HCT116 (cell line): ENCODE measurements around the gene CISTR. TPM values are rescaled to one million over a fixed set of nuclear protein-coding genes. Genes with fewer than 3 reads are reported as not detected.

Experiments used
- ATAC-seq: fragments of 200-7000 bp; cut with Tn5 transposase; 2 replicates; pipeline ENCODE4 v1.9.1; 2020; ENCODE audit warnings: mild to moderate bottlenecking, moderate library complexity
- BruUV-seq: library from RNA; stranded (reverse); fragments of 400-500 nt; replicated peaks from 2 replicates; lab custom pipeline; 2021; lab: Mats Ljungman, UMichigan
- CTCF ChIA-PET: fragments of 300-600 bp; sonication (Branson Sonifier 250); formaldehyde crosslinking; loops from one replicate; lab custom pipeline; 2021; ENCODE audit warnings: antibody characterized with exemption; lab: Charles Lee
- POLR2A ChIA-PET: fragments of 300-600, 350-600 bp; sonication (Branson Sonifier 250); formaldehyde crosslinking; loops from one replicate; lab custom pipeline; 2021; ENCODE audit warnings: antibody characterized with exemption; lab: Charles Lee
- RAD21 ChIA-PET, 2 experiments: fragments of 300-600 bp; sonication (Branson Sonifier 250); formaldehyde crosslinking; loops; one replicate each; lab custom pipeline; 2023; ENCODE audit warnings: low total read pairs in 2 of 2; ENCODE audit not compliant: uncharacterized antibody in 2 of 2, unreplicated experiment in 2 of 2, low non-redundant PET in 1 of 2; lab: Charles Lee
- DNase-seq: peaks from one replicate; pipeline ENCODE4 v3.0.0-alpha.2; 2010; ENCODE audit warnings: low read depth, low spot score
- H2AFZ ChIP-seq: fragments of 200-600 bp; shearing (Covaris generic), sonication (generic); 2 replicates; pipeline ENCODE4 v1.6.1; 2017; ENCODE audit warnings: low read depth, mixed run types, mixed read lengths, antibody characterized with exemption, low read length; ENCODE audit not compliant: poor library complexity, severe bottlenecking
- H3K27ac ChIP-seq: 2 replicates; pipeline ENCODE4 v1.5.1; 2012; ENCODE audit warnings: low read depth, low read length
- H3K27me3 ChIP-seq: fragments of 200-600 bp; sonication (generic); 2 replicates; pipeline ENCODE4 v1.6.1; 2016; ENCODE audit warnings: mixed run types, low read length, mixed read lengths; ENCODE audit not compliant: insufficient read depth
- H3K36me3 ChIP-seq, 2 experiments: fragments of 200-500 bp in 1 of 2; fragments of 200-600 bp in 1 of 2; sonication (Bioruptor generic) in 1 of 2; sonication (generic) in 1 of 2; 2 replicates each; pipeline versions ENCODE4 v1.5.1 to v1.6.1; 2014 to 2016; ENCODE audit warnings: low read length in 2 of 2, inconsistent platforms in 1 of 2, mixed read lengths in 1 of 2, mixed run types in 1 of 2; ENCODE audit not compliant: insufficient read depth in 2 of 2, control insufficient read depth in 1 of 2
- H3K4me1 ChIP-seq, 2 experiments: fragments of 200-600 bp in 1 of 2; sonication (generic) in 1 of 2; 2 replicates each; pipeline versions ENCODE4 v1.5.1 to v1.6.1; 2012 to 2017; ENCODE audit warnings: low read length in 2 of 2, inconsistent platforms in 1 of 2, mild to moderate bottlenecking in 1 of 2, mixed read lengths in 1 of 2, mixed run types in 1 of 2, moderate library complexity in 1 of 2; ENCODE audit not compliant: insufficient read depth in 2 of 2, control insufficient read depth in 1 of 2
- H3K4me2 ChIP-seq: fragments of 200-600 bp; sonication (generic); 2 replicates; pipeline ENCODE4 v1.6.1; 2017; ENCODE audit warnings: mixed run types, low read length, mixed read lengths
- H3K4me3 ChIP-seq, 2 experiments: fragments of 200-600 bp in 1 of 2; sonication (generic) in 1 of 2; replicated peaks in 1 of 2; 2 replicates each; pipeline ENCODE4 v1.5.1; 2011 to 2016; ENCODE audit warnings: low read length in 2 of 2, control low read depth in 1 of 2, low read depth in 1 of 2, mild to moderate bottlenecking in 1 of 2, mixed read lengths in 1 of 2, mixed run types in 1 of 2
- H3K79me2 ChIP-seq: fragments of 200-600 bp; sonication (generic); 2 replicates; pipeline ENCODE4 v1.6.1; 2017; ENCODE audit warnings: mild to moderate bottlenecking, mixed run types, low read length, moderate library complexity, mixed read lengths; ENCODE audit not compliant: insufficient read depth
- H3K9ac ChIP-seq: fragments of 200-600 bp; sonication (generic); 2 replicates; pipeline ENCODE4 v1.6.1; 2016; ENCODE audit warnings: low read length, mixed read lengths
- H3K9me2 ChIP-seq: fragments of 200-600 bp; sonication (generic), shearing (Covaris generic); 2 replicates; pipeline ENCODE4 v1.6.1; 2017; ENCODE audit warnings: mixed run types, mild to moderate bottlenecking, moderate library complexity; ENCODE audit not compliant: insufficient read depth
- H3K9me3 ChIP-seq, 2 experiments: fragments of 200-500 bp in 1 of 2; fragments of 200-600 bp in 1 of 2; sonication (Bioruptor generic) in 1 of 2; sonication (generic) in 1 of 2; 2 replicates each; pipeline ENCODE4 v1.6.1; 2014 to 2017; ENCODE audit warnings: low read length in 2 of 2, mixed read lengths in 2 of 2, inconsistent platforms in 1 of 2, low read depth in 1 of 2, mild to moderate bottlenecking in 1 of 2, mixed run types in 1 of 2, moderate library complexity in 1 of 2; ENCODE audit not compliant: control insufficient read depth in 1 of 2, insufficient read depth in 1 of 2
- H4K20me1 ChIP-seq: fragments of 200-600 bp; sonication (generic), shearing (Covaris generic); 2 replicates; pipeline ENCODE4 v1.6.1; 2017; ENCODE audit warnings: mixed run types, mild to moderate bottlenecking, moderate library complexity; ENCODE audit not compliant: insufficient read depth
- CEBPB ChIP-seq: IDR thresholded peaks from 2 replicates; pipeline ENCODE4 v1.6.1; 2012; ENCODE audit warnings: low read depth
- EGR1 ChIP-seq: IDR thresholded peaks from 2 replicates; pipeline ENCODE4 v1.6.1; 2012; ENCODE audit warnings: low read depth
- ELF1 ChIP-seq: IDR thresholded peaks from 2 replicates; pipeline ENCODE4 v1.6.1; 2012; ENCODE audit warnings: low read depth, borderline replicate concordance
- EZH2 ChIP-seq: fragments of 200-600 bp; sonication (generic); IDR thresholded peaks from 2 replicates; pipeline ENCODE4 v1.6.1; 2017; ENCODE audit warnings: antibody characterized with exemption, mixed run types
- EZH2phosphoT487 ChIP-seq: fragments of 200-600 bp; IDR thresholded peaks from 2 replicates; pipeline ENCODE4 v1.6.1; 2018; ENCODE audit warnings: antibody characterized with exemption, borderline replicate concordance
- FOSL1 ChIP-seq: IDR thresholded peaks from 2 replicates; pipeline ENCODE4 v1.6.1; 2012; ENCODE audit warnings: low read depth
- POLR2A ChIP-seq: IDR thresholded peaks from 2 replicates; pipeline ENCODE4 v1.7.0; 2011; ENCODE audit warnings: borderline replicate concordance; ENCODE audit not compliant: insufficient read depth, insufficient read length; ENCODE audit errors: extremely low read depth
- RAD21 ChIP-seq: IDR thresholded peaks from 2 replicates; pipeline ENCODE4 v1.6.1; 2012; ENCODE audit warnings: low read depth, mild to moderate bottlenecking
- SIN3A ChIP-seq: IDR thresholded peaks from 2 replicates; pipeline ENCODE4 v1.6.1; 2012; ENCODE audit warnings: low read depth
- SP1 ChIP-seq: IDR thresholded peaks from 2 replicates; pipeline ENCODE4 v1.6.1; 2012; ENCODE audit warnings: low read depth
- SRF ChIP-seq: IDR thresholded peaks from 2 replicates; pipeline ENCODE4 v1.6.1; 2012; ENCODE audit warnings: low read depth
- TCF7L2 ChIP-seq: IDR thresholded peaks from 2 replicates; pipeline ENCODE4 v1.7.0; 2011; ENCODE audit warnings: borderline replicate concordance, inconsistent platforms; ENCODE audit not compliant: insufficient read depth, insufficient read length; ENCODE audit errors: extremely low read depth
- YY1 ChIP-seq: IDR thresholded peaks from 2 replicates; pipeline ENCODE4 v1.6.1; 2011; ENCODE audit warnings: low read length, low read depth, moderate library complexity, mild to moderate bottlenecking; ENCODE audit not compliant: insufficient replicate concordance; ENCODE audit errors: extremely low read depth
- ZFX ChIP-seq: fragments of 450-650 bp; IDR thresholded peaks from 2 replicates; pipeline ENCODE4 v1.6.1; 2017
- ZNF274 ChIP-seq: fragments of 200-500 bp; sonication (Bioruptor generic); IDR thresholded peaks from 2 replicates; pipeline ENCODE4 v1.6.1; 2014; ENCODE audit warnings: mild to moderate bottlenecking, low read depth, low read length, inconsistent platforms
- intact Hi-C: fragments of 100-400 bp; cut with micrococcal nuclease; formaldehyde crosslinking; loops from 2 replicates; pipeline ENCODE4 v1.10.0; 2022
- total RNA-seq: library from RNA; stranded (reverse); gene quantifications from one replicate; pipeline ENCODE4 v1.2.1, GENCODE V29; 2021; ENCODE audit not compliant: unreplicated experiment
- TF ChIP-seq, protein P1 (sequence below): IDR thresholded peaks from 2 replicates; pipeline ENCODE4 v1.6.1; 2012
- TF ChIP-seq, protein P2 (sequence below): IDR thresholded peaks from 2 replicates; pipeline ENCODE4 v1.6.1; 2011; ENCODE audit warnings: mild to moderate bottlenecking, low read length, moderate library complexity; ENCODE audit not compliant: insufficient replicate concordance; ENCODE audit errors: extremely low read depth
- TF ChIP-seq, protein P3 (sequence below), 3 experiments: fragments of 200-600 bp in 1 of 3; sonication (generic) in 1 of 3; IDR thresholded peaks in 2 of 3; conservative IDR thresholded peaks in 1 of 3; 2 replicates each; pipeline ENCODE4 v1.5.1; 2012 to 2017; ENCODE audit warnings: low read depth in 2 of 3, low read length in 2 of 3, antibody characterized with exemption in 1 of 3, borderline replicate concordance in 1 of 3, control low read depth in 1 of 3, mild to moderate bottlenecking in 1 of 3, mixed read lengths in 1 of 3, mixed run types in 1 of 3, moderate library complexity in 1 of 3; ENCODE audit not compliant: insufficient read depth in 1 of 3

CISTR gene
- total RNA-seq, 1 experiment from 2014 or later: not detected

DNA sequence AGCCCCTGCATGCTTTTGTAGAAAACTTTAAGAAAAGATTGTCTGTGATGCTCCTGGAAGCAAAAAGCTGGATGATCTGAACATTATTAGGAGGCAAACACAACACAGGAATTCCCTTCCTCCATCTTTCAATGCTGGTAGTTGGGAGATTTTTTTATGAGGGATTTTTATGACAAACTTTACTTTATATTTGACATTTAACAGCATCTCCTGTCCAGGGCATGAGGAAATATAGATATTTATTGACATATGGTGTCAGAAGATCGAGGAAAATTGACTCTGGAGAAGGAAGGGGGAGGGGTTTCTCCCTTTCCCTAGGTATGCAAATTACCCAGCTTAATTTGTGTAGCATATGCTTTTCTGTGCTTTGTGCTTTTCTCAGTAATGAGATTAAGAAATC, 37.8 kb upstream of the CISTR start:
- no peaks in the 10 kb centered on the region for H3K79me2 ChIP-seq
- no peak overlapping the region for H3K9ac ChIP-seq
- H3K4me3 ChIP-seq: no peak overlapping the region
- no peaks in the 10 kb centered on the region for H3K36me3 ChIP-seq
- H3K9me2 ChIP-seq: no peaks in the 10 kb centered on the region
- ChIA-PET CTCF (interaction anchor here (0.7 to 1.1 kb wide), 2 partner anchors 32 to 201 kb away, joined by 3 read pairs; no protein-coding TSS in a partner anchor), POLR2A (no interaction called here), RAD21 (interaction anchor here in 1 of 2 experiments (0.6 kb wide), 1 partner anchor 201 kb away, joined by 3 read pairs; no protein-coding TSS in a partner anchor)
- no peak overlapping the region for H3K4me2 ChIP-seq
- TF ChIP-seq SP1 (no peak), FOSL1 (no peak), EZH2phosphoT487 (no peak), RAD21 (no peak), ZNF274 (no peak), YY1 (no peak), TCF7L2 (no peak), EZH2 (no peak), SIN3A (no peak), ELF1 (no peak), ZFX (no peak), POLR2A (no peak), SRF (no peak), CEBPB (no peak), EGR1 (no peak)
- TF ChIP-seq, protein P1, sequence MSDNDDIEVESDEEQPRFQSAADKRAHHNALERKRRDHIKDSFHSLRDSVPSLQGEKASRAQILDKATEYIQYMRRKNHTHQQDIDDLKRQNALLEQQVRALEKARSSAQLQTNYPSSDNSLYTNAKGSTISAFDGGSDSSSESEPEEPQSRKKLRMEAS: no peak
- TF ChIP-seq, protein P2, sequence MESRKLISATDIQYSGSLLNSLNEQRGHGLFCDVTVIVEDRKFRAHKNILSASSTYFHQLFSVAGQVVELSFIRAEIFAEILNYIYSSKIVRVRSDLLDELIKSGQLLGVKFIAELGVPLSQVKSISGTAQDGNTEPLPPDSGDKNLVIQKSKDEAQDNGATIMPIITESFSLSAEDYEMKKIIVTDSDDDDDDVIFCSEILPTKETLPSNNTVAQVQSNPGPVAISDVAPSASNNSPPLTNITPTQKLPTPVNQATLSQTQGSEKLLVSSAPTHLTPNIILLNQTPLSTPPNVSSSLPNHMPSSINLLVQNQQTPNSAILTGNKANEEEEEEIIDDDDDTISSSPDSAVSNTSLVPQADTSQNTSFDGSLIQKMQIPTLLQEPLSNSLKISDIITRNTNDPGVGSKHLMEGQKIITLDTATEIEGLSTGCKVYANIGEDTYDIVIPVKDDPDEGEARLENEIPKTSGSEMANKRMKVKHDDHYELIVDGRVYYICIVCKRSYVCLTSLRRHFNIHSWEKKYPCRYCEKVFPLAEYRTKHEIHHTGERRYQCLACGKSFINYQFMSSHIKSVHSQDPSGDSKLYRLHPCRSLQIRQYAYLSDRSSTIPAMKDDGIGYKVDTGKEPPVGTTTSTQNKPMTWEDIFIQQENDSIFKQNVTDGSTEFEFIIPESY: no peak
- TF ChIP-seq, protein P3, sequence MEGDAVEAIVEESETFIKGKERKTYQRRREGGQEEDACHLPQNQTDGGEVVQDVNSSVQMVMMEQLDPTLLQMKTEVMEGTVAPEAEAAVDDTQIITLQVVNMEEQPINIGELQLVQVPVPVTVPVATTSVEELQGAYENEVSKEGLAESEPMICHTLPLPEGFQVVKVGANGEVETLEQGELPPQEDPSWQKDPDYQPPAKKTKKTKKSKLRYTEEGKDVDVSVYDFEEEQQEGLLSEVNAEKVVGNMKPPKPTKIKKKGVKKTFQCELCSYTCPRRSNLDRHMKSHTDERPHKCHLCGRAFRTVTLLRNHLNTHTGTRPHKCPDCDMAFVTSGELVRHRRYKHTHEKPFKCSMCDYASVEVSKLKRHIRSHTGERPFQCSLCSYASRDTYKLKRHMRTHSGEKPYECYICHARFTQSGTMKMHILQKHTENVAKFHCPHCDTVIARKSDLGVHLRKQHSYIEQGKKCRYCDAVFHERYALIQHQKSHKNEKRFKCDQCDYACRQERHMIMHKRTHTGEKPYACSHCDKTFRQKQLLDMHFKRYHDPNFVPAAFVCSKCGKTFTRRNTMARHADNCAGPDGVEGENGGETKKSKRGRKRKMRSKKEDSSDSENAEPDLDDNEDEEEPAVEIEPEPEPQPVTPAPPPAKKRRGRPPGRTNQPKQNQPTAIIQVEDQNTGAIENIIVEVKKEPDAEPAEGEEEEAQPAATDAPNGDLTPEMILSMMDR (IDR thresholded peaks at IDR 0.05 in 2 of 3, conservative IDR thresholded peaks at IDR 0.05 in 1 of 3; ENCODE audit: borderline replicate concordance in 1 of 3, insufficient read depth in 1 of 3, low read depth in 2 of 3, low read length in 2 of 3): no peak
- ATAC-seq (no peak), DNase-seq (no peak)
- BruUV-seq: no TSS peak
- peak overlapping the region; percentile 6 for H2AFZ ChIP-seq
- peaks cover 0 to 5% of the 10 kb centered on the region in 2 experiments; a peak in 1 of 4 replicates for H3K4me1 ChIP-seq
- intact Hi-C loops: no loop called here
- no peaks in the 10 kb centered on the region for H3K9me3 ChIP-seq
- no peaks in the 10 kb centered on the region for H3K27me3 ChIP-seq
- H3K27ac ChIP-seq: no peak overlapping the region
- H4K20me1 ChIP-seq: no peaks in the 10 kb centered on the region
